Choroid plexus epithelial cell (primary cell): Measurements from ENCODE around the gene INPP4B.

Experiments used
- DNase-seq: peaks from one replicate; pipeline ENCODE4 v3.0.0-alpha.2; 2010; ENCODE audit warnings: low read depth
- H3K4me3 ChIP-seq: 2 replicates; pipeline ENCODE4 v1.5.1; 2011; ENCODE audit warnings: low read depth, mild to moderate bottlenecking, control low read depth, low read length, moderate library complexity
- CTCF ChIP-seq: conservative IDR thresholded peaks from 2 replicates; pipeline ENCODE4 v1.5.1; 2011; ENCODE audit warnings: low read depth, mild to moderate bottlenecking, control low read depth, inconsistent platforms, low read length, moderate library complexity

Gene INPP4B

GRCh38 chr4:142703694-142704309 is 142.3 kb downstream of the INPP4B start:
- DNase-seq = no peak
- H3K4me3 ChIP-seq = no peak overlapping the region

GRCh38 chr4:142701017-142701416 is 145.1 kb downstream of the INPP4B start:
- TF ChIP-seq CTCF = no peak

More at GRCh38 chr4:142703694-142704309, 142.3 kb downstream of the INPP4B start:
- TF ChIP-seq CTCF = no peak

GRCh38 chr4:142700531-142700930 is 145.6 kb downstream of the INPP4B start:
- no peak for TF ChIP-seq CTCF
- DNase-seq = no peak
- no peak overlapping the region for H3K4me3 ChIP-seq

More at GRCh38 chr4:142701017-142701416, 145.1 kb downstream of the INPP4B start:
- no peak overlapping the region for H3K4me3 ChIP-seq
- DNase-seq = no peak

GRCh38 chr4:142698552-142698951 is 147.5 kb downstream of the INPP4B start:
- no peak for TF ChIP-seq CTCF
- H3K4me3 ChIP-seq = no peak overlapping the region
- no peak for DNase-seq

GRCh38 chr4:142697928-142698327 is 148.2 kb downstream of the INPP4B start:
- no peak for TF ChIP-seq CTCF
- no peak overlapping the region for H3K4me3 ChIP-seq
- DNase-seq = no peak

- TF ChIP-seq CTCF = no peak
- no peak for DNase-seq
- H3K4me3 ChIP-seq = no peak overlapping the region
These were observed 148.8 kb downstream of the INPP4B start for GRCh38 chr4:142697320-142697719.

- DNase-seq = no peak
- TF ChIP-seq CTCF = no peak
- no peak overlapping the region for H3K4me3 ChIP-seq
These were observed 149.6 kb downstream of the INPP4B start for GRCh38 chr4:142696334-142697122.
